Measurements from ENCODE around the gene MROH2A. TPM values are rescaled to one million over a fixed set of nuclear protein-coding genes. Genes with fewer than 3 reads are reported as not detected.

Gene MROH2A
- total and polyA plus RNA-seq, 4 experiments from 2014 or later: not detected

GRCh38 chr2:233802132-233802815 lies 24.1 kb downstream of the MROH2A start:
- H3K27ac Mint-ChIP-seq: no peak overlapping the region
- no peaks in the 10 kb centered on the region for H3K9me3 Mint-ChIP-seq
- CTCF ChIA-PET (ENCODE audit: partially characterized antibody): no interaction called here
- no peak overlapping the region for H3K4me3 ChIP-seq (ENCODE audit: low read length in 2 of 2)
- no peak overlapping the region for H3K4me3 Mint-ChIP-seq
- H3K4me1 Mint-ChIP-seq: no peaks in the 10 kb centered on the region
- no peaks in the 10 kb centered on the region for H3K27me3 ChIP-seq (ENCODE audit: insufficient read depth, low read length)
- H3K27ac ChIP-seq (ENCODE audit: low read depth, low read length): no peak overlapping the region
- no peaks in the 10 kb centered on the region for H3K9me3 ChIP-seq (ENCODE audit: control insufficient read depth in 1 of 2, low read length in 2 of 2)
- no peaks in the 10 kb centered on the region for H3K4me1 ChIP-seq (ENCODE audit: insufficient read depth, low read length)
- DNase-seq: no peak
- H3K27me3 Mint-ChIP-seq: peaks cover 8 to 17% of the 10 kb centered on the region in 2 donors
- H3K36me3 ChIP-seq (ENCODE audit: insufficient read depth, low read length): no peaks in the 10 kb centered on the region
- POLR2A ChIA-PET (ENCODE audit: partially characterized antibody): no interaction called here
- intact Hi-C loops (cut with micrococcal nuclease): no loop called here
- no peaks in the 10 kb centered on the region for H3K36me3 Mint-ChIP-seq

- POLR2A ChIA-PET (ENCODE audit: partially characterized antibody): no interaction called here
- no peaks in the 10 kb centered on the region for H3K27me3 ChIP-seq (ENCODE audit: insufficient read depth, low read length)
- no peak overlapping the region for H3K27ac Mint-ChIP-seq
- H3K27me3 Mint-ChIP-seq: peaks cover 8 to 17% of the 10 kb centered on the region in 2 donors
- H3K36me3 Mint-ChIP-seq: no peaks in the 10 kb centered on the region
- no peaks in the 10 kb centered on the region for H3K9me3 ChIP-seq (ENCODE audit: control insufficient read depth in 1 of 2, low read length in 2 of 2)
- no peaks in the 10 kb centered on the region for H3K36me3 ChIP-seq (ENCODE audit: insufficient read depth, low read length)
- H3K27ac ChIP-seq (ENCODE audit: low read depth, low read length): no peak overlapping the region
- H3K4me1 ChIP-seq (ENCODE audit: insufficient read depth, low read length): no peaks in the 10 kb centered on the region
- no peaks in the 10 kb centered on the region for H3K9me3 Mint-ChIP-seq
- CTCF ChIA-PET (ENCODE audit: partially characterized antibody): no interaction called here
- H3K4me3 ChIP-seq (ENCODE audit: low read length in 2 of 2): no peak overlapping the region
- intact Hi-C loops (cut with micrococcal nuclease): no loop called here
- no peak for DNase-seq
- no peaks in the 10 kb centered on the region for H3K4me1 Mint-ChIP-seq
- no peak overlapping the region for H3K4me3 Mint-ChIP-seq
These were observed 25.3 kb downstream of the MROH2A start for GRCh38 chr2:233803292-233803911.

GRCh38 chr2:233803994-233804393 lies 25.9 kb downstream of the MROH2A start:
- POLR2A ChIA-PET (ENCODE audit: partially characterized antibody): no interaction called here
- H3K9me3 ChIP-seq (ENCODE audit: control insufficient read depth in 1 of 2, low read length in 2 of 2): no peaks in the 10 kb centered on the region
- H3K27ac Mint-ChIP-seq: peak overlapping the region in 2 of 7 donors; percentile 6 to 63
- CTCF ChIA-PET (ENCODE audit: partially characterized antibody): no interaction called here
- no peak for DNase-seq
- no peaks in the 10 kb centered on the region for H3K9me3 Mint-ChIP-seq
- H3K4me3 Mint-ChIP-seq: no peak overlapping the region
- H3K36me3 ChIP-seq (ENCODE audit: insufficient read depth, low read length): no peaks in the 10 kb centered on the region
- intact Hi-C loops (cut with micrococcal nuclease): no loop called here
- no peaks in the 10 kb centered on the region for H3K27me3 ChIP-seq (ENCODE audit: insufficient read depth, low read length)
- peaks cover 10 to 17% of the 10 kb centered on the region in 2 donors for H3K27me3 Mint-ChIP-seq
- H3K27ac ChIP-seq (ENCODE audit: low read depth, low read length): no peak overlapping the region
- H3K4me1 Mint-ChIP-seq: no peaks in the 10 kb centered on the region
- no peaks in the 10 kb centered on the region for H3K4me1 ChIP-seq (ENCODE audit: insufficient read depth, low read length)
- no peak overlapping the region for H3K4me3 ChIP-seq (ENCODE audit: low read length in 2 of 2)
- H3K36me3 Mint-ChIP-seq: no peaks in the 10 kb centered on the region

GRCh38 chr2:233807215-233807865 lies 29.2 kb downstream of the MROH2A start:
- H3K4me3 Mint-ChIP-seq: no peak overlapping the region
- ChIA-PET POLR2A (ENCODE audit: partially characterized antibody) (no interaction called here), CTCF (ENCODE audit: partially characterized antibody) (no interaction called here)
- no peaks in the 10 kb centered on the region for H3K36me3 Mint-ChIP-seq
- no peak overlapping the region for H3K4me3 ChIP-seq (ENCODE audit: low read length in 2 of 2)
- H3K4me1 Mint-ChIP-seq: no peaks in the 10 kb centered on the region
- H3K9me3 Mint-ChIP-seq: no peaks in the 10 kb centered on the region
- intact Hi-C loops (cut with micrococcal nuclease): no loop called here
- H3K27me3 ChIP-seq (ENCODE audit: insufficient read depth, low read length): no peaks in the 10 kb centered on the region
- H3K36me3 ChIP-seq (ENCODE audit: insufficient read depth, low read length): no peaks in the 10 kb centered on the region
- peaks cover 9 to 16% of the 10 kb centered on the region in 2 donors for H3K27me3 Mint-ChIP-seq
- H3K4me1 ChIP-seq (ENCODE audit: insufficient read depth, low read length): no peaks in the 10 kb centered on the region
- no peak overlapping the region for H3K27ac Mint-ChIP-seq
- H3K9me3 ChIP-seq (ENCODE audit: control insufficient read depth in 1 of 2, low read length in 2 of 2): no peaks in the 10 kb centered on the region
- no peak for DNase-seq
- no peak overlapping the region for H3K27ac ChIP-seq (ENCODE audit: low read depth, low read length)

GRCh38 chr2:233807966-233808935 lies 30.1 kb downstream of the MROH2A start:
- POLR2A ChIA-PET (ENCODE audit: partially characterized antibody): no interaction called here

GRCh38 chr2:233810385-233810784 lies 32.3 kb downstream of the MROH2A start:
- peaks cover 6 to 9% of the 10 kb centered on the region in 2 donors for H3K27me3 Mint-ChIP-seq
- H3K27ac ChIP-seq (ENCODE audit: low read depth, low read length): no peak overlapping the region
- no peaks in the 10 kb centered on the region for H3K9me3 ChIP-seq (ENCODE audit: control insufficient read depth in 1 of 2, low read length in 2 of 2)
- no peaks in the 10 kb centered on the region for H3K4me1 Mint-ChIP-seq
- H3K36me3 Mint-ChIP-seq: no peaks in the 10 kb centered on the region
- ChIA-PET POLR2A (ENCODE audit: partially characterized antibody) (no interaction called here), CTCF (ENCODE audit: partially characterized antibody) (no interaction called here)
- no peaks in the 10 kb centered on the region for H3K36me3 ChIP-seq (ENCODE audit: insufficient read depth, low read length)
- H3K4me3 ChIP-seq (ENCODE audit: low read length in 2 of 2): no peak overlapping the region
- no peak for DNase-seq
- no peak overlapping the region for H3K4me3 Mint-ChIP-seq
- no peak overlapping the region for H3K27ac Mint-ChIP-seq
- no peaks in the 10 kb centered on the region for H3K27me3 ChIP-seq (ENCODE audit: insufficient read depth, low read length)
- no peaks in the 10 kb centered on the region for H3K4me1 ChIP-seq (ENCODE audit: insufficient read depth, low read length)
- no peaks in the 10 kb centered on the region for H3K9me3 Mint-ChIP-seq
- intact Hi-C loops (cut with micrococcal nuclease): no loop called here

More at GRCh38 chr2:233807966-233808935, 30.1 kb downstream of the MROH2A start:
- no peak for DNase-seq
- Histone ChIP-seq H3K4me1 (ENCODE audit: insufficient read depth, low read length) (no peaks in the 10 kb centered on the region), H3K36me3 (ENCODE audit: insufficient read depth, low read length) (no peaks in the 10 kb centered on the region), H3K27me3 (ENCODE audit: insufficient read depth, low read length) (no peaks in the 10 kb centered on the region), H3K4me3 (ENCODE audit: low read length in 2 of 2) (no peak overlapping the region), H3K27ac (ENCODE audit: low read depth, low read length) (no peak overlapping the region), H3K9me3 (ENCODE audit: control insufficient read depth in 1 of 2, low read length in 2 of 2) (no peaks in the 10 kb centered on the region)
- Mint-ChIP-seq H3K27me3 (peaks cover 6 to 12% of the 10 kb centered on the region in 2 donors), H3K27ac (no peak overlapping the region), H3K4me1 (no peaks in the 10 kb centered on the region), H3K9me3 (no peaks in the 10 kb centered on the region), H3K36me3 (no peaks in the 10 kb centered on the region), H3K4me3 (no peak overlapping the region)
- intact Hi-C loops (cut with micrococcal nuclease): no loop called here
- CTCF ChIA-PET (ENCODE audit: partially characterized antibody): no interaction called here

GRCh38 chr2:233811087-233811486 lies 33.0 kb downstream of the MROH2A start:
- intact Hi-C loops (cut with micrococcal nuclease): no loop called here
- H3K9me3 ChIP-seq (ENCODE audit: control insufficient read depth in 1 of 2, low read length in 2 of 2): no peaks in the 10 kb centered on the region
- Mint-ChIP-seq H3K27ac (no peak overlapping the region), H3K4me1 (no peaks in the 10 kb centered on the region), H3K27me3 (peaks cover 6 to 9% of the 10 kb centered on the region in 2 donors), H3K36me3 (no peaks in the 10 kb centered on the region), H3K4me3 (no peak overlapping the region), H3K9me3 (no peaks in the 10 kb centered on the region)
- no peaks in the 10 kb centered on the region for H3K4me1 ChIP-seq (ENCODE audit: insufficient read depth, low read length)
- ChIA-PET POLR2A (ENCODE audit: partially characterized antibody) (no interaction called here), CTCF (ENCODE audit: partially characterized antibody) (no interaction called here)
- H3K36me3 ChIP-seq (ENCODE audit: insufficient read depth, low read length): no peaks in the 10 kb centered on the region
- no peak overlapping the region for H3K27ac ChIP-seq (ENCODE audit: low read depth, low read length)
- H3K4me3 ChIP-seq (ENCODE audit: low read length in 2 of 2): no peak overlapping the region
- H3K27me3 ChIP-seq (ENCODE audit: insufficient read depth, low read length): no peaks in the 10 kb centered on the region
- DNase-seq: no peak
